Ishikawa (cell line): ENCODE measurements around the gene SYK.

ENCODE experiments used
- CEBPB ChIP-seq: IDR thresholded peaks from 2 replicates; pipeline ENCODE4 v1.6.1; 2012
- CREB1 ChIP-seq: IDR thresholded peaks from 2 replicates; pipeline ENCODE4 v1.6.1; 2012; ENCODE audit warnings: low read depth
- EGR1 ChIP-seq: IDR thresholded peaks from 2 replicates; pipeline ENCODE4 v1.6.1; 2012
- EP300 ChIP-seq: IDR thresholded peaks from 2 replicates; pipeline ENCODE4 v1.6.1; 2012; ENCODE audit warnings: borderline replicate concordance
- FOXM1 ChIP-seq: IDR thresholded peaks from 2 replicates; pipeline ENCODE4 v1.6.1; 2012; ENCODE audit warnings: low read depth, borderline replicate concordance
- NFIC ChIP-seq: IDR thresholded peaks from 2 replicates; pipeline ENCODE4 v1.6.1; 2012
- RAD21 ChIP-seq: IDR thresholded peaks from 2 replicates; pipeline ENCODE4 v1.6.1; 2012; ENCODE audit warnings: low read depth
- TAF1 ChIP-seq: IDR thresholded peaks from 2 replicates; pipeline ENCODE4 v1.6.1; 2012; ENCODE audit warnings: low read depth, mild to moderate bottlenecking
- TCF12 ChIP-seq: IDR thresholded peaks from 2 replicates; pipeline ENCODE4 v1.6.1; 2012; ENCODE audit warnings: low read depth
- TEAD4 ChIP-seq: IDR thresholded peaks from 2 replicates; pipeline ENCODE4 v1.6.1; 2012
- YY1 ChIP-seq: IDR thresholded peaks from 2 replicates; pipeline ENCODE4 v1.6.1; 2012; ENCODE audit warnings: low read depth
- ZBTB7A ChIP-seq: IDR thresholded peaks from 2 replicates; pipeline ENCODE4 v1.6.1; 2012; ENCODE audit warnings: low read depth
- TF ChIP-seq, protein P1 (sequence below): IDR thresholded peaks from 2 replicates; pipeline ENCODE4 v1.6.1; 2012
- TF ChIP-seq, protein P2 (sequence below): IDR thresholded peaks from 2 replicates; pipeline ENCODE4 v1.6.1; 2012
- TF ChIP-seq, protein P3 (sequence below): IDR thresholded peaks from 2 replicates; pipeline ENCODE4 v1.6.1; 2012; ENCODE audit warnings: low read depth, mild to moderate bottlenecking

Gene SYK

DNA sequence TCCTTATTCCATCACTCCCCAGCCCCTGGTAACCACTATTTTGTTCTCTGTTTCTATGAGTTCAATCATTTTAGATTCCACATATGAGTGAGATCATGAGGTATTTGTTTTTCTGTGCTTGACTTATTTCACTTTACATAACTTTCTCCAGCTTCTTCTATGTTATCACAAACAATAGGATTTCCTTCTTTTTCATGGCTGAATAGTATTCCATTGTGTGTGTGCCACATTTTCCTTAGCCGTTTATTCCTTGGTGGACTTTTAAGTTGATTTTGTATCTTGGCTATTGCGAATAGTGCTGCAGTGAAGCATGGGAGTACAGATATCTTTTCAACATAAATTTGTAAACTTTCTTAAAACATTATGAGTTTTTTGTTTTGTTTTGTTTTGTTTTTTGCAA is 15.1 kb downstream of the SYK start:
- TF ChIP-seq ZBTB7A (no peak), EP300 (no peak), NFIC (no peak), TCF12 (no peak), EGR1 (no peak), RAD21 (no peak), CREB1 (no peak), TAF1 (no peak), FOXM1 (no peak), CEBPB (no peak), TEAD4 (no peak), YY1 (no peak)
- TF ChIP-seq, protein P1, sequence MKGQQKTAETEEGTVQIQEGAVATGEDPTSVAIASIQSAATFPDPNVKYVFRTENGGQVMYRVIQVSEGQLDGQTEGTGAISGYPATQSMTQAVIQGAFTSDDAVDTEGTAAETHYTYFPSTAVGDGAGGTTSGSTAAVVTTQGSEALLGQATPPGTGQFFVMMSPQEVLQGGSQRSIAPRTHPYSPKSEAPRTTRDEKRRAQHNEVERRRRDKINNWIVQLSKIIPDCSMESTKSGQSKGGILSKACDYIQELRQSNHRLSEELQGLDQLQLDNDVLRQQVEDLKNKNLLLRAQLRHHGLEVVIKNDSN: no peak
- TF ChIP-seq, protein P2, sequence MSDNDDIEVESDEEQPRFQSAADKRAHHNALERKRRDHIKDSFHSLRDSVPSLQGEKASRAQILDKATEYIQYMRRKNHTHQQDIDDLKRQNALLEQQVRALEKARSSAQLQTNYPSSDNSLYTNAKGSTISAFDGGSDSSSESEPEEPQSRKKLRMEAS: no peak

DNA sequence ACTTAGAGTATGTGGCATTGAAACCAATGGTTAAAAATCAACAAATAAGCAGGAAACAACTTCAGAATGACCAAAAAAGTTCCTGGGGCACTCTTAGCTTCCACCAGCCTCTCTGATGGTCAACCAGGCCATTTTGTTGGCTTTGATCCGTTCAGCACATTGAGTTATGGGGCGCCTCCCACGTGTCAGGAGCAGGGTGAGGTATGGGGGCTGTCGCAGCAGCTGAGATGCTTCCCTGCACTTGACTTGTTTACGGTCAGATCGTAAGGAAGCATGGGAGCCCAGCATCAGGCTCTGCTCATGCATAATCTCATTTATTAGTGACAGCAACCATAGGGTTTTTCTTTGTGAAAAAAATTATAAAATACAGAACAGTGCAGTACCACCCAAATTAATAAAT is 16.7 kb downstream of the SYK start:
- TF ChIP-seq ZBTB7A: no peak
- no peak for TF ChIP-seq TCF12
- TF ChIP-seq EP300: no peak
- no peak for TF ChIP-seq TAF1
- TF ChIP-seq, protein P2: no peak
- no peak for TF ChIP-seq TEAD4
- TF ChIP-seq YY1: no peak
- no peak for TF ChIP-seq FOXM1
- no peak for TF ChIP-seq CREB1
- TF ChIP-seq, protein P1: no peak
- TF ChIP-seq, protein P3, sequence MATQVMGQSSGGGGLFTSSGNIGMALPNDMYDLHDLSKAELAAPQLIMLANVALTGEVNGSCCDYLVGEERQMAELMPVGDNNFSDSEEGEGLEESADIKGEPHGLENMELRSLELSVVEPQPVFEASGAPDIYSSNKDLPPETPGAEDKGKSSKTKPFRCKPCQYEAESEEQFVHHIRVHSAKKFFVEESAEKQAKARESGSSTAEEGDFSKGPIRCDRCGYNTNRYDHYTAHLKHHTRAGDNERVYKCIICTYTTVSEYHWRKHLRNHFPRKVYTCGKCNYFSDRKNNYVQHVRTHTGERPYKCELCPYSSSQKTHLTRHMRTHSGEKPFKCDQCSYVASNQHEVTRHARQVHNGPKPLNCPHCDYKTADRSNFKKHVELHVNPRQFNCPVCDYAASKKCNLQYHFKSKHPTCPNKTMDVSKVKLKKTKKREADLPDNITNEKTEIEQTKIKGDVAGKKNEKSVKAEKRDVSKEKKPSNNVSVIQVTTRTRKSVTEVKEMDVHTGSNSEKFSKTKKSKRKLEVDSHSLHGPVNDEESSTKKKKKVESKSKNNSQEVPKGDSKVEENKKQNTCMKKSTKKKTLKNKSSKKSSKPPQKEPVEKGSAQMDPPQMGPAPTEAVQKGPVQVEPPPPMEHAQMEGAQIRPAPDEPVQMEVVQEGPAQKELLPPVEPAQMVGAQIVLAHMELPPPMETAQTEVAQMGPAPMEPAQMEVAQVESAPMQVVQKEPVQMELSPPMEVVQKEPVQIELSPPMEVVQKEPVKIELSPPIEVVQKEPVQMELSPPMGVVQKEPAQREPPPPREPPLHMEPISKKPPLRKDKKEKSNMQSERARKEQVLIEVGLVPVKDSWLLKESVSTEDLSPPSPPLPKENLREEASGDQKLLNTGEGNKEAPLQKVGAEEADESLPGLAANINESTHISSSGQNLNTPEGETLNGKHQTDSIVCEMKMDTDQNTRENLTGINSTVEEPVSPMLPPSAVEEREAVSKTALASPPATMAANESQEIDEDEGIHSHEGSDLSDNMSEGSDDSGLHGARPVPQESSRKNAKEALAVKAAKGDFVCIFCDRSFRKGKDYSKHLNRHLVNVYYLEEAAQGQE: no peak
- no peak for TF ChIP-seq NFIC

DNA sequence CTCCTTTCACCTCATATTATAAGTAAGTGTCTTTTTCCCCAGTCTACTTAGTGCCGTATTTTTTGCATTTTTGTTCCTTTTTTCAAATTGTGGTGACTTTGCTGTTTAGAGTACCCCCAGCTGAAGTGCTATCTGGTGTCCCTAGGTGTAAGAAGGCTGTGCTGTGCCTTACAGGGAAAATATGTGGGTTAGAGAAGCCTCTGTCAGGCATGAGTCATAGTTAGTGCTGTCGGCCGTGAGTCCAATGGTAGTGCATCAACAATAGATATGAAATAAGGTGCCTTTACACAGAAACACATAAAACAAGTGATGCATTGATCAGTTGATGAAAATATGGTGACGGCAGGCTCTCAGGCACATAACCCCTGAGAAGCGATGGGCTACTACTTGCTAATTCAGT is 20.1 kb downstream of the SYK start:
- TF ChIP-seq TEAD4 (no peak), EGR1 (no peak), CEBPB (no peak), ZBTB7A (no peak), TAF1 (no peak), NFIC (no peak), EP300 (no peak), RAD21 (no peak), CREB1 (no peak), TCF12 (no peak), YY1 (no peak)
- TF ChIP-seq, protein P3: no peak
- TF ChIP-seq, protein P2: no peak
- TF ChIP-seq, protein P1: no peak

DNA sequence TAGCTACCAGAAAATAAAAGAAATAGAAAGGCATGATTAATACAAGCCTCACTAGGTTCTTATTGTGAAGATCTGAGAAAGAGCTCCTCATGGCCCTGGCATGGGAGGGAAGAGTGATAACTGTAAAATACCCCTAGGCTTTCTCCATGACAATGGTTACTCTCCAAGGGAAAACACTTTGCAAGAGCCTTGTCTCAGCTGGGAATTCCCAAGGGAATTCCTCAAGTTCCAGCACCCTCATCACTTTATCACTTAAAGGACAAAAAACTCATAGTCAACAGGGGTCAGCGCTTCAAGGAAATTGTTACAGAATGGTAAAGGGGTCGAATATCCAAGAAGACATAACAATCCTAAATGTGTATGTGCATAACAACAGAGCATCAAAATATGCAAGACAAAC is 21.2 kb downstream of the SYK start:
- no peak for TF ChIP-seq YY1
- TF ChIP-seq, protein P2: no peak

DNA sequence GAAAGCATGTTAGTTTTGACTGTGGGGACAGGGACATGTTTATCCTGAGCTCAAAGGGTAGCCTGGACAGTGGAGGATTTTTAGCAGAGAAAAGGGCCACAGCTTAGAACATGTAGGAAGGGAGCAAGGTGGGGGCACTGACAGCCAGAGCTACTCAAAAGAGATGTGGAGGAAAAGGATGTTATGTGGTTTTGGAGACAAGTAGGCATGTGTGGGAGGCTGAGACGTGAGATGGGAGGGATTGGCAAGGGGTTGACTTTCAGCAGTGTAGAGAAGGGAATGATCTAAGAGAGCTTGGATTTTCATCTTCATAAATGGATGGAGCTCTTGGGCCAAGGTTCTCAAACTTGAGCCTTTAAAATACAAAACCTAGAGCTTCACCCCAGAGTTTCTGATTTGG is 24.0 kb downstream of the SYK start:
- no peak for TF ChIP-seq ZBTB7A
- no peak for TF ChIP-seq RAD21
- TF ChIP-seq EP300: no peak
- no peak for TF ChIP-seq TCF12
- TF ChIP-seq, protein P3: no peak
- TF ChIP-seq CEBPB: no peak
- TF ChIP-seq TAF1: no peak
